Skeletal muscle satellite cell (primary cell): ENCODE results near the gene ANKS1B.
"Not testable (repeated sequence)": the region's sequence is repeated elsewhere in the genome, so short reads cannot be mapped to it uniquely, and the experiment has no call there.

ENCODE experiments used
- H3K27me3 ChIP-seq: 2 replicates; pipeline ENCODE4 v1.7.0; 2013; ENCODE audit warnings: low read length; ENCODE audit not compliant: control insufficient read depth, insufficient read depth
- H3K36me3 ChIP-seq: 2 replicates; pipeline ENCODE4 v1.7.0; 2013; ENCODE audit warnings: mild to moderate bottlenecking, control low read depth, low read length; ENCODE audit not compliant: insufficient read depth
- H3K4me1 ChIP-seq: 2 replicates; pipeline ENCODE4 v1.7.0; 2013; ENCODE audit warnings: low read length; ENCODE audit not compliant: control insufficient read depth, insufficient read depth
- H3K4me2 ChIP-seq: 2 replicates; pipeline ENCODE4 v1.7.0; 2013; ENCODE audit warnings: mild to moderate bottlenecking, low read length
- H3K4me3 ChIP-seq: 2 replicates; pipeline ENCODE4 v1.7.0; 2013; ENCODE audit warnings: low read length
- H3K9ac ChIP-seq: 2 replicates; pipeline ENCODE4 v1.7.0; 2013; ENCODE audit warnings: mild to moderate bottlenecking, low read depth, low read length, moderate library complexity
- H3K9me3 ChIP-seq: replicated peaks from 2 replicates; pipeline ENCODE4 v1.7.0; 2013; ENCODE audit warnings: mild to moderate bottlenecking, control low read depth, low read length

The ANKS1B gene

DNA sequence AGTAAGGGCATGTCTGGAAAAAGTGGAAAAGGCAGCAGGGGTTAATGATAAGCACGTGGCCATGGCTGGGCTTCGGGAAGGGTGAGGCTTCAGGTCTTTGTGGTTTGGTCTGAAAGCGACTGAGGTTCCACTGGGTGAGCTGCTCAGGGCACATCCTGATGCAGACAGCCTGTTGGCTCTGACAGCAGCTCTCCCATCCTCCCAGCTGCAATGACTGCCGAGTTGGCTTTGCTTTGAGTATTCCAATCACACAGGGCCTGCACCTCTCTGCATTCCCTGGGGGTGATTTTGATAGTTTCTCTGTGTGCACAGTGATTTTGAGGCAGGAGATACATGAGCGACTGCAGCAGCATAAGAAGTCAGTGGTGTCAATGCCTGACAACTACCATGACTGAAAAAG lies 948.9 kb downstream of the ANKS1B start:
- H3K27me3 ChIP-seq, result no peaks in the 10 kb centered on the region
- no peak overlapping the region for H3K9ac ChIP-seq
- no peak overlapping the region for H3K4me2 ChIP-seq
- no peak overlapping the region for H3K4me3 ChIP-seq
- H3K36me3 ChIP-seq, result no peaks in the 10 kb centered on the region
- no peaks in the 10 kb centered on the region for H3K4me1 ChIP-seq
- H3K9me3 ChIP-seq, result no peaks in the 10 kb centered on the region

GRCh38 chr12:99034201-99034600 lies 950.5 kb downstream of the ANKS1B start:
- H3K36me3 ChIP-seq, H3K4me2 ChIP-seq, H3K9ac ChIP-seq, H3K27me3 ChIP-seq, H3K4me1 ChIP-seq, H3K9me3 ChIP-seq, H3K4me3 ChIP-seq: not testable (repeated sequence)

DNA sequence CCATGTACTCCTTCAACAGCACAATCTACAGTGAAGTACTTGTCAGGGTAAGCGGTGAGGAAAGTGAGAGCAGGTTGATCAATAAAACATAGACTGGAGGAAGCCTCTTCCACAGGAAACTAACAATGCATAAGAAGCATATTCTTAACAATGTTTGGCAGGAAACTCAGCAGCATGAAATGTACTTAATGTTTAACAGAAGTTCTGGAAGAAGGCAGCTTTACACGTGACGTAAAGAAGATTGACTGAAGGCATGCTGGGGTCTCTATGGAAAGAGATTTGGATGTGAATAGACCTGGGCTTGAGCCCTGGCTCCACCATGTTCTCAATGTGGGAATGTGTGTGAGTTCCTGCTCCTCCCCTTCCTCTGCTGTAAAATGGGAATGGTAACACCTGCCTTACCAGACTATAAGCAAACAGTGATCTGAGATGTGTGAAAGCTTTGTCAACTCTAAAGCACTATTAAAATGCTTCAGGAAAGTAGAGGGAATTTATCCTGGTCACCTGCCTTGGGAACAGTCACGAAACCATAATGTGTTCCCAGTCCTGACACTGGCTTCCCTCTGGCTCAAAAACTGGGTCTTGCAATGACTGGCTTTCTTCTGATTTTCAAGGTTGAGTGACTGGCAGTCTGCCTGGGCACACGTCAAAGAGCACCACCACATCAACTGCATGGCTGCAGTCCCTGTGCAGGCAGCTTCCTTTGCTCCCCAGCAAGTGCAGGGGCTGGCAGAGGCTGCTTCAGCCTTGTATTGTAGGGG lies 955.0 kb downstream of the ANKS1B start:
- no peak overlapping the region for H3K9ac ChIP-seq
- H3K4me2 ChIP-seq, result no peak overlapping the region
- no peaks in the 10 kb centered on the region for H3K36me3 ChIP-seq
- H3K27me3 ChIP-seq, result no peaks in the 10 kb centered on the region
- no peaks in the 10 kb centered on the region for H3K4me1 ChIP-seq
- no peaks in the 10 kb centered on the region for H3K9me3 ChIP-seq
- no peak overlapping the region for H3K4me3 ChIP-seq

GRCh38 chr12:99027461-99027860 lies 957.3 kb downstream of the ANKS1B start:
- Histone ChIP-seq H3K9me3 (no peaks in the 10 kb centered on the region), H3K4me1 (no peaks in the 10 kb centered on the region), H3K36me3 (no peaks in the 10 kb centered on the region), H3K9ac (no peak overlapping the region), H3K4me3 (no peak overlapping the region), H3K4me2 (no peak overlapping the region), H3K27me3 (no peaks in the 10 kb centered on the region)

- H3K4me3 ChIP-seq, result no peak overlapping the region
Observed at GRCh38 chr12:99027055-99027393, 957.7 kb downstream of the ANKS1B start.

GRCh38 chr12:99026332-99027054 lies 958.2 kb downstream of the ANKS1B start:
- no peaks in the 10 kb centered on the region for H3K9me3 ChIP-seq
- no peak overlapping the region for H3K4me3 ChIP-seq
- H3K9ac ChIP-seq, result no peak overlapping the region
- H3K4me2 ChIP-seq, result no peak overlapping the region
- H3K4me1 ChIP-seq, result no peaks in the 10 kb centered on the region
- H3K27me3 ChIP-seq, result no peaks in the 10 kb centered on the region
- H3K36me3 ChIP-seq, result no peaks in the 10 kb centered on the region

More at GRCh38 chr12:99027055-99027393, 957.7 kb downstream of the ANKS1B start:
- Histone ChIP-seq H3K27me3 (no peaks in the 10 kb centered on the region), H3K4me1 (no peaks in the 10 kb centered on the region), H3K4me2 (no peak overlapping the region), H3K9ac (no peak overlapping the region), H3K9me3 (no peaks in the 10 kb centered on the region), H3K36me3 (no peaks in the 10 kb centered on the region)

DNA sequence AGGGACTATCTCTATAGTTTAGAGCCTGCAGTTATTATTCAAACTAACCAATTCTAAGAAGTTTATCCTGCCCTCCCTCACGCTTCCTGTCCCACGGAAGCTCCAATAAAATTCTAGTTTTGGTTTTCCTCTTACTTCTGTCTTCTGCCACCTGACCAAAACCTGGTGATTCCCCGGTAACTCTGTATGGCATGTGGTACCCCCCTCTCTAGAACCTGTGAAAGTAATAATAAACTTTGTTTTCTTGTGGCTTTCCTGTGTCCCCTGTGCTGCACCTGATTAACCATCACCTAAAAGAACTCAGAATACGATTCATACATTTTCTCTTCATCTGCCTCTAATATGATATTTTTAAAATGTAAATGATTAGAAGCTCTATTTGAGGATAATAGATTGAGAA lies 959.9 kb downstream of the ANKS1B start:
- Histone ChIP-seq H3K4me3 (no peak overlapping the region), H3K36me3 (no peaks in the 10 kb centered on the region), H3K9ac (no peak overlapping the region), H3K9me3 (no peaks in the 10 kb centered on the region), H3K4me1 (no peaks in the 10 kb centered on the region), H3K4me2 (no peak overlapping the region), H3K27me3 (no peaks in the 10 kb centered on the region)

DNA sequence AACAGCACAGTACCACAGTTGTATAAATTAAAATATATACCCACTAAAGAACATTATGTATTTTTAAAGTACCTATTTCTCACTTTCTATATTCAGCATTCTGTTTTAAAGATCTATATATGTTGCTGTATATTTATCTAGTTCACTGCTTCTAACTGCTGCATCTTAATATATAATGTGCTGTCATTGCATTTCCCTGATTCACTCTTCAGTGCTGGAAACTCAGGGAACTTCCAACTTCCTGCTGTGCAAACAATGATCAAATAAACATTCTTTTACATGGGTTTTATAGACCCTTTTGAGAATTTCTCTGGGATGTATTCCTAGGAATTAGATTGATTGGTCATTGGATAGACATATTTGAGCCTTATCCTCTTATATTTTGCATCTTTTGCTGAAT lies 960.5 kb downstream of the ANKS1B start:
- H3K4me2 ChIP-seq, result no peak overlapping the region
- H3K4me1 ChIP-seq, result no peaks in the 10 kb centered on the region
- H3K27me3 ChIP-seq, result no peaks in the 10 kb centered on the region
- H3K4me3 ChIP-seq, result no peak overlapping the region
- no peaks in the 10 kb centered on the region for H3K9me3 ChIP-seq
- H3K9ac ChIP-seq, result no peak overlapping the region
- H3K36me3 ChIP-seq, result no peaks in the 10 kb centered on the region

DNA sequence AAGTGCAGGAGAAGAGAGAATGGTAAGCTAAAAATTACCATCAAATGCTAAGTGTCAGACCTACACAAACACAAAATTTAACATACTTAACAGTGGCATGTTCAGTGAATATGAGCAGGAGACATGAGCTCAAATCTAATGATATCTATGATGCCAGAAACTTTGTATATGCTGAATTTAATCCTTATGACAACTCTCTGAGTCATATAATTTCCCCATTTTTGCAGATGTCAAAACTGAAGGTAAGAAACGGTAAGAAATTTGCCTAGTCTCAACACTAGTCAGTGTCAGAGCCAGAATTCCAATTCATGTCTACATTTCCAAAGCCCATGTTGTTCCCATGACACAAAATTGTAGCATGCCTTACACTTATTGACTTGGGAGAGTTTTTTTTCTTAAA lies 963.9 kb downstream of the ANKS1B start:
- Histone ChIP-seq H3K9ac (no peak overlapping the region), H3K4me3 (no peak overlapping the region), H3K4me2 (no peak overlapping the region), H3K27me3 (no peaks in the 10 kb centered on the region), H3K36me3 (no peaks in the 10 kb centered on the region), H3K4me1 (no peaks in the 10 kb centered on the region), H3K9me3 (no peaks in the 10 kb centered on the region)

GRCh38 chr12:99019798-99020197 lies 964.9 kb downstream of the ANKS1B start:
- H3K4me2 ChIP-seq, result no peak overlapping the region
- H3K36me3 ChIP-seq, result no peaks in the 10 kb centered on the region
- H3K4me1 ChIP-seq, result no peaks in the 10 kb centered on the region
- no peak overlapping the region for H3K9ac ChIP-seq
- H3K9me3 ChIP-seq, result no peaks in the 10 kb centered on the region
- no peak overlapping the region for H3K4me3 ChIP-seq
- no peaks in the 10 kb centered on the region for H3K27me3 ChIP-seq

GRCh38 chr12:99017971-99018370 lies 966.8 kb downstream of the ANKS1B start:
- Histone ChIP-seq H3K9ac (no peak overlapping the region), H3K27me3 (no peaks in the 10 kb centered on the region), H3K9me3 (no peaks in the 10 kb centered on the region), H3K36me3 (no peaks in the 10 kb centered on the region), H3K4me1 (no peaks in the 10 kb centered on the region), H3K4me3 (no peak overlapping the region), H3K4me2 (no peak overlapping the region)
